ENCODE results near the gene PCGF6. TPM values are rescaled to one million over a fixed set of nuclear protein-coding genes. Genes with fewer than 3 reads are reported as not detected.

The PCGF6 gene
- polyA plus RNA-seq, 1 donor (not counting 4 experiments of a cell fraction or from before 2014, with no cell fraction given), result 11.1 TPM

DNA sequence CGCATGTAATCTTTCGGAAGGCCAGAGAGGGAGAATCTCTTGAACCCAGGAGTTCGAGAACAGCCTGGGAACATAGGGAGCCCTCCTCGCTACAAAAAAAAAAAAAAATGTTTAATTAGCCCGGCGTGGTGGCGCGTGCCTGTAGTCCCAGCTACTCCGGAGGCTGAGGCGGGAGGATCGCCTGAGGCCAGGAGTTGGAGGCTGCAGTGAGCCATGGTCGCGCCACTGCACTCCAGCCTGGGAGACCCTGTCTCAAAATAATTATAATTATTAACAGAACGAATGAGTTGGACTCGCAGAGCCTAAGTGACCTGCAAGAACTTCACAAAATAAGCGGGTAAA is 794 bp downstream of the PCGF6 start:
- Histone ChIP-seq H3K9me3 (ENCODE audit: control insufficient read depth, low read depth, low read length) (no peaks in the 10 kb centered on the region), H3K4me1 (ENCODE audit: control insufficient read depth, extremely low read depth, insufficient read depth, low read length) (peaks cover 6% of the 10 kb centered on the region), H3K9ac (ENCODE audit: control insufficient read depth, extremely low read depth, insufficient read depth, low read length) (peak overlapping the region; percentile 81), H3K36me3 (ENCODE audit: control insufficient read depth in 2 of 2, extremely low read depth in 1 of 2, insufficient read depth in 2 of 2, low read length in 2 of 2) (peaks cover 4 to 7% of the 10 kb centered on the region in 2 experiments), H3K79me2 (ENCODE audit: control insufficient read depth, insufficient read depth, low read length) (peaks cover 11% of the 10 kb centered on the region), H3K4me2 (ENCODE audit: control insufficient read depth, extremely low read depth, insufficient read depth, low read depth, low read length) (peak overlapping the region; percentile 87), H3K9me1 (ENCODE audit: control insufficient read depth, extremely low read depth, insufficient read depth, low read length) (no peaks in the 10 kb centered on the region), H3K4me3 (ENCODE audit: control insufficient read depth in 2 of 3, extremely low read depth in 1 of 3, insufficient read depth in 2 of 3, low read depth in 1 of 3, low read length in 3 of 3) (peak overlapping the region; percentile 70 to 86 (median 82)), H3K27me3 (ENCODE audit: control insufficient read depth, extremely low read depth, insufficient read depth, low read length) (no peaks in the 10 kb centered on the region), H3K27ac (ENCODE audit: control insufficient read depth, insufficient read depth, low read length) (peak overlapping the region; percentile 58), H2AFZ (ENCODE audit: control insufficient read depth, low read length) (peak overlapping the region; percentile 90), H4K20me1 (ENCODE audit: control insufficient read depth, extremely low read depth, insufficient read depth, low read length) (no peaks in the 10 kb centered on the region)
- dilution Hi-C loops (cut with MboI; ENCODE audit: extremely low pct_ligation_motif_present, low sequenced_read_pairs), result no loop called here
- DNase-seq (ENCODE audit: low read depth, low spot score) (no peak), FAIRE-seq (no peak)
- TF ChIP-seq EZH2 (IDR thresholded peaks at IDR 0.05; ENCODE audit: low read length), result no peak
- TF ChIP-seq, protein P1, sequence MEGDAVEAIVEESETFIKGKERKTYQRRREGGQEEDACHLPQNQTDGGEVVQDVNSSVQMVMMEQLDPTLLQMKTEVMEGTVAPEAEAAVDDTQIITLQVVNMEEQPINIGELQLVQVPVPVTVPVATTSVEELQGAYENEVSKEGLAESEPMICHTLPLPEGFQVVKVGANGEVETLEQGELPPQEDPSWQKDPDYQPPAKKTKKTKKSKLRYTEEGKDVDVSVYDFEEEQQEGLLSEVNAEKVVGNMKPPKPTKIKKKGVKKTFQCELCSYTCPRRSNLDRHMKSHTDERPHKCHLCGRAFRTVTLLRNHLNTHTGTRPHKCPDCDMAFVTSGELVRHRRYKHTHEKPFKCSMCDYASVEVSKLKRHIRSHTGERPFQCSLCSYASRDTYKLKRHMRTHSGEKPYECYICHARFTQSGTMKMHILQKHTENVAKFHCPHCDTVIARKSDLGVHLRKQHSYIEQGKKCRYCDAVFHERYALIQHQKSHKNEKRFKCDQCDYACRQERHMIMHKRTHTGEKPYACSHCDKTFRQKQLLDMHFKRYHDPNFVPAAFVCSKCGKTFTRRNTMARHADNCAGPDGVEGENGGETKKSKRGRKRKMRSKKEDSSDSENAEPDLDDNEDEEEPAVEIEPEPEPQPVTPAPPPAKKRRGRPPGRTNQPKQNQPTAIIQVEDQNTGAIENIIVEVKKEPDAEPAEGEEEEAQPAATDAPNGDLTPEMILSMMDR (optimal IDR thresholded peaks at IDR 0.05 in 1 of 3, IDR thresholded peaks at IDR 0.05 in 1 of 3, conservative IDR thresholded peaks at IDR 0.05 in 1 of 3; ENCODE audit: extremely low read depth in 1 of 3, insufficient read depth in 2 of 3, low read length in 3 of 3), result no peak

DNA sequence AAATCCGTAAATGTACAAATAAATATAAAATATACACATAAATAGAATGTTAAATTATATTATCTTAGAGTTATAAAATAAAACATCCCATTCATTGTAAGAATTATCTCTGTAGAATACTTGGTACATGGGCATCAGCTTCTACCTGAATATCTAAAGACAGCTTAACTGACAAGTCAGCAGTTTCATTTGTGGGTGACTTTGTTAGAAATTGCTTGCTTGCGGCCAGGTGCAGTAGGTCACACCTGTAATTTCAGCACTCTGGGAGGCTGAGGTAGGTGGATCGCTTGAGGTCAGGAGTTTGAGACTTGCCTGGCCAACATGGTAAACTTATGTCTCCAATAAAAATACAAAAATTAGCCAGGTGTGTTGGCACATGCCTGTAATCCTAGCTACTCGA is 14.6 kb downstream of the PCGF6 start:
- Histone ChIP-seq H4K20me1 (ENCODE audit: control insufficient read depth, extremely low read depth, insufficient read depth, low read length) (no peaks in the 10 kb centered on the region), H3K27me3 (ENCODE audit: control insufficient read depth, extremely low read depth, insufficient read depth, low read length) (no peaks in the 10 kb centered on the region), H3K4me3 (ENCODE audit: control insufficient read depth in 2 of 3, extremely low read depth in 1 of 3, insufficient read depth in 2 of 3, low read depth in 1 of 3, low read length in 3 of 3) (no peak overlapping the region), H3K9me3 (ENCODE audit: control insufficient read depth, low read depth, low read length) (no peaks in the 10 kb centered on the region), H3K4me2 (ENCODE audit: control insufficient read depth, extremely low read depth, insufficient read depth, low read depth, low read length) (no peak overlapping the region), H3K27ac (ENCODE audit: control insufficient read depth, insufficient read depth, low read length) (no peak overlapping the region), H3K9me1 (ENCODE audit: control insufficient read depth, extremely low read depth, insufficient read depth, low read length) (no peaks in the 10 kb centered on the region), H2AFZ (ENCODE audit: control insufficient read depth, low read length) (no peak overlapping the region), H3K9ac (ENCODE audit: control insufficient read depth, extremely low read depth, insufficient read depth, low read length) (no peak overlapping the region), H3K4me1 (ENCODE audit: control insufficient read depth, extremely low read depth, insufficient read depth, low read length) (no peaks in the 10 kb centered on the region), H3K36me3 (ENCODE audit: control insufficient read depth in 2 of 2, extremely low read depth in 1 of 2, insufficient read depth in 2 of 2, low read length in 2 of 2) (peaks cover 0 to 14% of the 10 kb centered on the region in 2 experiments), H3K79me2 (ENCODE audit: control insufficient read depth, insufficient read depth, low read length) (no peaks in the 10 kb centered on the region)
- DNase-seq (ENCODE audit: low read depth, low spot score) (no peak), FAIRE-seq (no peak)
- dilution Hi-C loops (cut with MboI; ENCODE audit: extremely low pct_ligation_motif_present, low sequenced_read_pairs), result no loop called here
- TF ChIP-seq, protein P1 (optimal IDR thresholded peaks at IDR 0.05 in 1 of 3, IDR thresholded peaks at IDR 0.05 in 1 of 3, conservative IDR thresholded peaks at IDR 0.05 in 1 of 3; ENCODE audit: extremely low read depth in 1 of 3, insufficient read depth in 2 of 3, low read length in 3 of 3), result no peak
- TF ChIP-seq EZH2 (IDR thresholded peaks at IDR 0.05; ENCODE audit: low read length), result no peak

Data from keratinocyte (primary cell).